22Rv1 (cell line): ENCODE data around the gene STAT5B.

Experiments used
- H3K27ac ChIP-seq: fragments of 450-650 bp; 2 replicates; pipeline ENCODE4 v1.5.1; 2017
- ZFX ChIP-seq: fragments of 450-650 bp; IDR thresholded peaks from 2 replicates; pipeline ENCODE4 v1.6.1; 2017; ENCODE audit warnings: antibody characterized with exemption, borderline replicate concordance
- TF ChIP-seq, protein P1 (sequence below): fragments of 450-650 bp; IDR thresholded peaks from 2 replicates; pipeline ENCODE4 v1.5.1; 2017; ENCODE audit warnings: mild to moderate bottlenecking

STAT5B gene

DNA sequence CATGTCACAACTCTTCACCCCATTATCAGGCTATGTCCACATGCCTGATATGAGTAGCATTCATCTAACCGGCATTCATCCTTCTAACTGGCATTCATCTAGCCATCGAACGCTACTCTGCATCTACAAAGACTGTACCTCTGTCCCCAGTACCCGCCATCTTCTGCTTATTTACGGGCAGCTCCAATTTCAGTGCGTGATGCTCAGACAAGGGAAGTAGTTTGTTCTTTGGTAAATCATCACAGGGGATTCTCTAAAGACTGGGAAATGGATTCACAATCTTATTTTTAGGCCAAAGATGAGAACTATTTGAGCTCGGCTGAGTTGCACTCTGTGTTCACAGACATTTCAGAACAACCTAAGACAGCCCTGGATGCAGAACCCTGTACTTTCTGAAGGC lies 39.4 kb downstream of the STAT5B start:
- TF ChIP-seq ZFX: no peak
- TF ChIP-seq, protein P1, sequence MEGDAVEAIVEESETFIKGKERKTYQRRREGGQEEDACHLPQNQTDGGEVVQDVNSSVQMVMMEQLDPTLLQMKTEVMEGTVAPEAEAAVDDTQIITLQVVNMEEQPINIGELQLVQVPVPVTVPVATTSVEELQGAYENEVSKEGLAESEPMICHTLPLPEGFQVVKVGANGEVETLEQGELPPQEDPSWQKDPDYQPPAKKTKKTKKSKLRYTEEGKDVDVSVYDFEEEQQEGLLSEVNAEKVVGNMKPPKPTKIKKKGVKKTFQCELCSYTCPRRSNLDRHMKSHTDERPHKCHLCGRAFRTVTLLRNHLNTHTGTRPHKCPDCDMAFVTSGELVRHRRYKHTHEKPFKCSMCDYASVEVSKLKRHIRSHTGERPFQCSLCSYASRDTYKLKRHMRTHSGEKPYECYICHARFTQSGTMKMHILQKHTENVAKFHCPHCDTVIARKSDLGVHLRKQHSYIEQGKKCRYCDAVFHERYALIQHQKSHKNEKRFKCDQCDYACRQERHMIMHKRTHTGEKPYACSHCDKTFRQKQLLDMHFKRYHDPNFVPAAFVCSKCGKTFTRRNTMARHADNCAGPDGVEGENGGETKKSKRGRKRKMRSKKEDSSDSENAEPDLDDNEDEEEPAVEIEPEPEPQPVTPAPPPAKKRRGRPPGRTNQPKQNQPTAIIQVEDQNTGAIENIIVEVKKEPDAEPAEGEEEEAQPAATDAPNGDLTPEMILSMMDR: no peak
- no peak overlapping the region for H3K27ac ChIP-seq

DNA sequence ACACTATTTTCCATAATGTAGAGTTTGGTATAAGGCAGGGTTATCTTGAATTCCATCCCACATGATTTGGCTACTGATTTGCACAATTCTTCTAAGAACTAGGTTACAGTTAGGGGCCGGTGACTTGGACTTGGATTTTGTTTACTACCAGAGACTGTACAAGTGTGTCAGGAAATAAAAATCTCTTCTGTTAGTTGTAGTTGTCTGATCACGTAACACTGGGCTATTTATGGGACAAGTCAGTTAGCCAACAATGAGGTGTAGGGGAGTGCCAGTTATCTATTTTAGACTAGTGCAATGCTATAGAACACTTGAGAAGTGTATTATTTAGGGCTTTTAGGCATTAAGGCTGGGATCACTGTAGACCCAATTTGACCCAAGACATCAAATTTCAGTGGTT lies 42.2 kb downstream of the STAT5B start:
- H3K27ac ChIP-seq: no peak overlapping the region
- TF ChIP-seq, protein P1: no peak
- no peak for TF ChIP-seq ZFX

DNA sequence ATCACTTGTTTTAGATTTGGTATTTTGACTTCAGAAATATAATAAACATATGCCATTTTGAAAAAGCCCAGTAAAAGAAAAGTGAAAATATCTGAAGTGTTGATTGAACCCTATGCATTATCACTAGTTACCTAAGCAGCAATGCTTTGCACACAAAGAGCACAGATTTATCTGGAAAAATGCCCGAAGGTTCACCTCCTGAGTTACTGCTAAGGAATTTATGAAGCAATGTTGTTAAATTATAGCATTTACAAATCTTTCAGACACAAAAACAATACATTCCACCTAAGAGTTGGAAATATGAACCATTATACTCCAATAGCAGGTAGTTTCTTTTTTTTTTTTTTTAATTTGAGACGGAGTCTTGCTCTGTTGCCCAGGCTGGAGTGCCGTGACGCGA lies 43.0 kb downstream of the STAT5B start:
- TF ChIP-seq, protein P1: no peak
- no peak for TF ChIP-seq ZFX
- no peak overlapping the region for H3K27ac ChIP-seq

DNA sequence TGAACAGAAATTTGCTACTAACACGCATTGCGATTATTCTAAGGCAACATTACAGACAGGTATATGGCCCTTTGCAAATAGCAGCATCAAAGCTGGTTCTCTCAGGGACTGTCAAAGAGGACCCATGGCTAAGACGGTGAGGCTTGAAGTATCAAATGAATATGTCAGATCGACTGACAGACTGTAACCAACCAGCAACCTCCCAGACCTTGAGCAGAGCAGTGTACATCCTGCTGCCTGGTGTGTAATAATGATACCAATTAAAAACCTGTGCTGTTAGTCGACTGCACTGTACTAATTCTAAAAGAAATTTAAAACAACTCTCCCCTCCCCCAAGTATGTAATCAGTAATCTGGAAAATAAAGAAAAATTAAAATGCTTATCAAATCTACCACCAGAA lies 46.0 kb downstream of the STAT5B start:
- no peak overlapping the region for H3K27ac ChIP-seq
- TF ChIP-seq ZFX: no peak
- TF ChIP-seq, protein P1: no peak

DNA sequence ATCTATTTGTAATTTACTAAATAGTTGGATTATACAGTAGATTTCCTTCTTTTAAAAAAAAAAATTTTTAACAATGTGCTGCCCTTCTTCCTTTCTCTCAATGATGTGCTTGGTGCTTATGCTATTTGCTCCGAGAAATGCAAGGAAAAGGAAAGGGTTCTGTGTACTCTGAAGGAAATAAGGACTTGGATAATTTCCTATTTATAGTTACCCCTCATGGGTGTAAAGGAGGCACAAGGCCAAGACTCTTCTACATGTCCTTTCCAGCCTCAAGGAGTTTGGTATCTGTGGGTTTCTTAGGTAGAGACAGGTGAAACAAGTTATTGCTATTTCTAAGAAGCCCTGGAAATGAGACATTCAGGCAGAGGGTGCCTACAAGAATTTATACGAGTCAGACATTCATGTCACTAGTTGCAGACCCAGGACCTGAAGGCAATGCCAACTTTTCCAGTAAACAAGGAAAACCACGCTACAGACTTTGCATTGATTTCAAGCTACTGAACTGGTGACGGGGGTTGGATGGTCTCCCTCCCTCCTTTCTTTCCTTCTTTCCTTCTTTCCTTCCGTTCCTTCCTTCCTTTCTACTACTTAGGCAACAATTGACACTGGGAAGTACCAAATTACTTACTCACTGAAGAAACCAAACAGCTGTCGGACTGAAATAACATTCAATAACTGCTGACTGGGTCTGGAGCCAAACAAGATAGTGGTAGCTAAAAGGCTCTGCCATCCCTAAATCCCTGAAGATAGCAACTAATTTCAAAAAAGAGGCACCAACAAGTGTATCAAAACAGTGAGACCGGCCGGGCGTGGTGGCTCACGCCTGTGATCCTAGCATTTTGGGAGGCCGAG lies 48.1 kb downstream of the STAT5B start:
- TF ChIP-seq, protein P1: no peak
- TF ChIP-seq ZFX: no peak
- peak overlapping the region; percentile 9; the same call in 1 of the 2 replicates for H3K27ac ChIP-seq

DNA sequence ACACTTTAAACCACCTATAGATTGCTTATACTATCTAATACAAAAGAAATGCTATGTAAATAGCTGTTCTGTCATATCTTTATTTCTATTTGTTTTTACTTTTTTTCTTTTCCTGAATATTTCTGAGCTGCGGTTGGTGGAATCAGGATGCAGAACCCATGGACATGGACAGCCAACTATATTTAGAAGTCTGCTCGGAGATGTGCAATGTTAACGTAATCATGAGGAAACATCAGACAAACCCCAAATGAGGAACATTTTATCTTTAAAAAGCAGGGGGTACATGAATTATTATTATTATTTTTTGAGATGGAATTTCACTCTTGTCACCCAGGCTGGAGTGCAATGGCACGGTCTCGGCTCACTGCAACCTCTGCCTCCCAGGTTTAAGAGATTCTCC lies 50.5 kb downstream of the STAT5B start:
- H3K27ac ChIP-seq: no peak overlapping the region
- TF ChIP-seq, protein P1: no peak
- no peak for TF ChIP-seq ZFX

DNA sequence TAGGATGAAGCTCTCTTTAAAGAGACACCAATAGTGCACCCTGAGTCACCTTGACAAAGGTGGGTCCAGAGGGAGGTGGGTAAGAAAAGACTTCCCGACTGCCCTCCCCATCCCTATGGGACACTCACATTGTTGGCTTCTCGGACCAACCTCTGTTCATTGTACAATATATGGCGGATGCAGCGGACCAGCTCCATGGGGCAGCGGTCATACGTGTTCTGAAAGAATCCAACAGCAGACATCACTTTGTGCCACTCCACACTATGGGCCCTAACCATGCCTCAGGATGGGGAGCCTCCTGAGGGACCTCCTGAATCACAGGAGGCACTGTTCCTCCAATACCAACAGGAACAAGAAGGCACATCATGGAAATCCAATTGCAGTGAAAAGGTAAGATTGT lies 51.5 kb downstream of the STAT5B start:
- TF ChIP-seq, protein P1: no peak
- no peak for TF ChIP-seq ZFX
- no peak overlapping the region for H3K27ac ChIP-seq
